GM21576 (cell line): ENCODE results near the gene NMNAT3.

ENCODE experiments used
- ATAC-seq: cut with Tn5 transposase; IDR thresholded peaks from one replicate; pipeline ENCODE4 v1.9.1; 2021; ENCODE audit warnings: mild to moderate bottlenecking, moderate library complexity; ENCODE audit not compliant: unreplicated experiment

NMNAT3 gene

GRCh38 chr3:139676108-139676507 lies 1.7 kb downstream of the NMNAT3 start:
- no peak for ATAC-seq

- ATAC-seq: no peak
These were observed 2.4 kb downstream of the NMNAT3 start for GRCh38 chr3:139675327-139675726.

GRCh38 chr3:139674571-139675260 lies 3.1 kb downstream of the NMNAT3 start:
- no peak for ATAC-seq

- no peak for ATAC-seq
These were observed 4.9 kb downstream of the NMNAT3 start for GRCh38 chr3:139672884-139673283.

- no peak for ATAC-seq
These were observed 5.7 kb downstream of the NMNAT3 start for GRCh38 chr3:139671863-139672646.

- no peak for ATAC-seq
These were observed 6.7 kb downstream of the NMNAT3 start for GRCh38 chr3:139671107-139671506.

GRCh38 chr3:139670196-139670595 lies 7.6 kb downstream of the NMNAT3 start:
- ATAC-seq: no peak

GRCh38 chr3:139668332-139668731 lies 9.4 kb downstream of the NMNAT3 start:
- no peak for ATAC-seq

GRCh38 chr3:139664958-139665357 lies 12.8 kb downstream of the NMNAT3 start:
- ATAC-seq: no peak

- no peak for ATAC-seq
These were observed 17.5 kb downstream of the NMNAT3 start for GRCh38 chr3:139660269-139660668.

- no peak for ATAC-seq
These were observed 18.3 kb downstream of the NMNAT3 start for GRCh38 chr3:139659511-139659910.

GRCh38 chr3:139657936-139658335 lies 19.8 kb downstream of the NMNAT3 start:
- ATAC-seq: no peak

- no peak for ATAC-seq
These were observed 20.3 kb downstream of the NMNAT3 start for GRCh38 chr3:139657434-139657833.

GRCh38 chr3:139655909-139656595 lies 21.7 kb downstream of the NMNAT3 start:
- no peak for ATAC-seq

GRCh38 chr3:139654637-139655365 lies 23.0 kb downstream of the NMNAT3 start:
- ATAC-seq: no peak

GRCh38 chr3:139653582-139653981 lies 24.2 kb downstream of the NMNAT3 start:
- no peak for ATAC-seq

GRCh38 chr3:139652561-139652960 lies 25.2 kb downstream of the NMNAT3 start:
- ATAC-seq: no peak

GRCh38 chr3:139647866-139648435 lies 29.8 kb downstream of the NMNAT3 start:
- no peak for ATAC-seq

GRCh38 chr3:139646512-139646911 lies 31.3 kb downstream of the NMNAT3 start:
- no peak for ATAC-seq

GRCh38 chr3:139642996-139643395 lies 34.8 kb downstream of the NMNAT3 start:
- ATAC-seq: no peak

GRCh38 chr3:139640456-139640855 lies 37.3 kb downstream of the NMNAT3 start:
- no peak for ATAC-seq
